Activated CD8-positive, alpha-beta memory T cell treated with anti-CD3 and anti-CD28 coated beads for 4 hours (primary cell): ENCODE results near the gene FUT6.
"Not testable (repeated sequence)": the region's sequence is repeated elsewhere in the genome, so short reads cannot be mapped to it uniquely, and the experiment has no call there.

Source experiments
- DNase-seq, 2 donors: peaks; one replicate each; pipeline ENCODE4 v3.0.0-alpha.2; 2020; ENCODE audit warnings: low read depth in 2 of 2

Gene FUT6, protein sequence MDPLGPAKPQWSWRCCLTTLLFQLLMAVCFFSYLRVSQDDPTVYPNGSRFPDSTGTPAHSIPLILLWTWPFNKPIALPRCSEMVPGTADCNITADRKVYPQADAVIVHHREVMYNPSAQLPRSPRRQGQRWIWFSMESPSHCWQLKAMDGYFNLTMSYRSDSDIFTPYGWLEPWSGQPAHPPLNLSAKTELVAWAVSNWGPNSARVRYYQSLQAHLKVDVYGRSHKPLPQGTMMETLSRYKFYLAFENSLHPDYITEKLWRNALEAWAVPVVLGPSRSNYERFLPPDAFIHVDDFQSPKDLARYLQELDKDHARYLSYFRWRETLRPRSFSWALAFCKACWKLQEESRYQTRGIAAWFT

DNA sequence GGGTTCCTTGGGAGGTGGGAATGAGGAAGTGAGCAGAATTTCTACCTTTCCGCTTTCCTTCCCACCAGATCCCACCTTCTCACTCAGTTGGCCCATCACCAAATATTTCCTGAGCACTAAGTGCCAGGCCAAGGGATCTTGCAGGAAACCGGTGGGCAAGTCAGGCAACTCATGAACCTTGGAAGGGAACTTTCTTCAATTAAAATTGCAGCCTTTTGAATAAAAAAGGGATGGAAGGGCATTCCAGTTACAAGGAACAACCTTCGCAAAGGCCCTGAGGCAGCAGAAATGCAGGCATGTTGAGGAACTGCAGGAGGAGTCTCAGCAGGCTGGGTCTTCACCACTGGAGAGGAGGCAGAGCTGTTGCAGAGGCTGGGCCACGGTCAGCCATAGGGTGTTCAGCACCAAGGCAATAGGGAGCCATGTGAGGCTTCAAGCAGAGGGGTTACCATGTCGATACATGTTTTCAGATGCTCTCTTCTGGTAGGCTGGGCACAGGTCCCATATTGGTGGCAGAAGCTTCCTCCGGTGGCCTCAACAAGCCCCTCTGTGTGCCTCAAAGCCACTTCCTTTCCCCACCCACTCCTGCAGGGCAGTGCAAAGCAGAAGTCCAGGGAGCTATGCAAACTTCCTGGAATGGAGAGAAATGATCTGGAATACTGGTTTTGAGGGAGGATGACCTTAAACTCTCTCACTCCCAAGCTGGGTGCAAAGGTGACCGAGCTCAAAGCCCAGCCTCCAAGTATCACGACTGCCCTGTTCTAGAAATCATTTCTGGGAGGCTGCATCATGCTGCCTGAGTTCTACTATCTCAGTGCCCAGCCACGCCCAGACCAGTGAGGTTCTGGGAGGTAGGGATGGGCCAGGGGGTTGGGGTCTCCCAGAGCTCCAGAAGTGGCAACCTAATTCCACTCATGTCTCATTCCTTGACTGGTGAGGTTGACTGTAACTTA lies at the start of gene FUT6:
FUT6 (minus strand) TSS at position 638 of the 953 bp plus-strand sequence. CDS start 7,135 bp downstream, outside the sequence.
- DNase-seq, result no peak

DNA sequence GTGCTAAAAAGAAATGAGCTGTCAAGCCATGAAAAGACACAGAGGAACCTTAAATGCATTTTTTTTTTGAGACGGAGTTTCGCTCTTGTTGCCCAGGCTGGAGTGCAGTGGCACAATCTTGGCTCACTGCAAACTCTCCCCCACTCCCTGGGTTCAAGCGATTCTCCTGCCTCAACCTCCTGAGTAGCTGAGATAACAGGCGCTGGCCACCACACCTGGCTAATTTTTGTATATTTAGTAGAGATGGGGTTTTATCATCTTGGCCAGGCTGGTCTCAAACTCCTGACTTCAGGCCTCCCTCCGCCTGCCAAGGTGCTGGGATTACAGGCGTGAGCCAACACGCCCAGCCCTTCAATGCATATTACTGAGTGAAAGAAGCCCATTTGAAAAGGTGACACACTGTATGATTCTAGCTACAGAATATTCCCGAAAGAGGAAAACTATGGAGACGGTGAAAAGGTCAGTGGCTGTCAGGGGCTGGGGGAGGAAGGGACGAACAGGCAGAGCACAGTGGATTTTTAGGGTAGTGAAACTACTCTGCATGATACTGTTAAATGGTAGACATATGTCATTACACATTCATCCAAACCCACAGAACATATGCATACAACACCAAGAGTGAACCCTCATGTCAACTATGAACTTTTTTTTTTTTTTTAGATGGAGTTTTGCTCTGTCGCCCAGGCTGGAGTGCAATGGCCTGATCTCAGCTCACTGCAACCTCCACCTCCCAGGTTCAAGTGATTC lies 44.7 kb upstream of the FUT6 start:
- DNase-seq, result not testable (repeated sequence)

DNA sequence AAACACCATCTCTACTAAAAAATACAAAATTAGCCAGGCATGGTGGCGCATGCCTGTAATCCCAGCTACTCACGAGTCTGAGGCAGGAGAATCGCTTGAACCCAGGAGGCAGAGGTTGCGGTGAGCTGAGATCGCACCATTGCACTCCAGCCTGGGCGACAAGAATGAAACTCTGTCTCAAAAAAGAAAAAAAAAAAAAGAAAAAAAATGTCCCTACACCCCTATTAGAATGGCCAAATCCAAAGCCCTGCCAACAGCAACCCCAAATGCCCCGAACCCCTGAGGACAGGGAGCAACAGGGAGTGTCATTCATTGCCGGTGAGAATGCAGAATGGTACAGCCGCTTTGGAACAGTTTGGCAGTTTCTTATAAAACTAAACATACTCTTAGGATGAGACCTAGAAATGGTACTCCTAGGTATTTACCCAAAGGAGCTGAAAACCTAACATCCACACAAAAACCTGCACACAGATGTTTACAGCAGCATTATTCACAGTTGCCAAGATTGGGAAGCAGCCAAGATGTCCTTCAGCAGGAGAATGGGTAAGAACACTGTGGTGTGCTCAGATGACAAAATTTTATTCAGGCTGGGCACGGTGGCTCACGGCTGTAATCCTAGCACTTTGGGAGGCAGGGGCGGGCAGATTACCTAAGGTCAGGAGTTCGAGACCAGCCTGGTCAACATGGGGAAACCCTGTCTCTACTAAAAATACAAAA lies 43.8 kb upstream of the FUT6 start:
- not testable (repeated sequence) for DNase-seq

DNA sequence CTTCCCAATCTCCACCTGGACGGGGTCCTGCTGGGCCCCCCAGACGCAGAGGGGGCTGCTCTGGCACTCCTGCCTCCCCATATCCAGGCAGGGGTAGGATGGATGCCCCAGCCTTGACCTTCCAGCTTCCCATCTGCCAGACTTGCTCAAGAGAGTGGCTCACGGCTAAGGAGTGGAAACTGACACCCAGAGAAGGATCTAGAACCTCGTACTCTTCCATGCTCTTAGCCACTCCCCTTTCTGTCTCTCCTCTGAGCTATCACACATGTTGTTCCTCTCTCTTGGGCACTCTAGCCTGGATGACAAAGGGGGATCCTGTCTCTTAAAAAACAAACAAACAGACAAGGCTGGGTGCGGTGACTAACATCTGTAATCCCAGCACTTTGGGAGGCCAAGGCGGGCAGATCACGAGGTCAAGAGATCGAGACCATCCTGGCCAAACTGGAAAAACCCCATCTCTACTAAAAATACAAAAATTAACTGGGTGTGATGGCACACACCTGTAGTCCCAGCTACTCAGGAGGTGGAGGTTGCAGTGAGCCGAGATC lies 43.0 kb upstream of the FUT6 start:
- no peak for DNase-seq

DNA sequence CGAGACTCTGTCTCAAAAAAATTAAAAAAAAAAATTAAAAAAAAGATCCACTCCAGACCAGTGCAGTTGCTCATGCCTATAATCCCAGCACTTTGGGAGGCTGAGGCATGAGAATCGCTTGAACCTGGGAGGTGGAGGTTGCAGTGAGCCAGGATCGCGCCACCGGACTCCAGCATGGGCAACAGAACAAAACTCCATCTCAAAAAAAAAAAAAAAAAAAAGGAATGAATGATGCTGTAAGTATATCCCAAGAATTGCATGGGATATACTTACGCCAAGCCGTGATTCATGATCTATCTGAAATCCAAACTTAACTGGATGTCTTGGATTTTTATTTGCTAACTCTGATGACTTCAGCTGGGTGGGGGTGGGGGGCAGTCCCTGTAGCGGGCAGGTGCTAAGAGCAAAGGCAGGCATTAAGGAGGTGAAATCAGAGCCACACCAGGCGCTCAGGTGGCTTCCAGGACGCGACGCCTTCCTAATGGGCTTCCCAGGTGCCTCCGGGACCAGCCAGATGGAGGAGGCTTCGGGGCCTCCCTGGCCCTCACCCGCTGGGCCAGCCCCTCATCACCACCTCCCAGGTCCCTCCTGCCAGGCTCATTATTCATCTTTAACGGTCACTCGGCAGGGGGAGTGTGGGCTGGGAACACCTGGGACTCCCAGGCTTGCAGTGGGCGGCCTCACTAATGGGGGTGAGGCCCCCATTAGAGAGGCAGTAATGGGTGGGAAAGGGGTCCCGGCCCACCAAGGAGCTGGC lies 42.2 kb upstream of the FUT6 start:
- DNase-seq, result no peak

DNA sequence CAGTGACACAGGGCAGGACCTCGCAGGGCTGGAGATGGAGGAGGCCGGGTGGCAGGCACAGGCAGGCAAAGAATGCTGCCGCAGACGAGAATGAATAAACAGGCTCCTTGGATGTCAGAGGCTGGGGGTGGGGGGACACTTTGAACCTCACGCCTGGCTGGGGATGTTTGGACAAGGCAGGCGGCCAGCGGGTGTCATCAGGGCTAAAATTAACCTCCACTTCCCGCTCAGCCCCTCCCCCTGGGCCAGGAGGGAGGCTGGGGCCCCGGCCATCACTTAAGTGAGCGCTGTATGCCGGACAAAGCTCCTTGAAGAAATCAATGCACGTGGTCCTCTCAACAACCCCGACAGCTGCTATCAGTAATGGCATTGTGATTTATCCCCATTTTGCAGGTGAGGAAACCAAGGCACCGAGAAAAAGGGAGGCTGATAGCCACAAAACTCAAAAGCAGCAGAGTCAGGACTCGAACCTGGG lies 41.1 kb upstream of the FUT6 start:
- DNase-seq, result no peak

DNA sequence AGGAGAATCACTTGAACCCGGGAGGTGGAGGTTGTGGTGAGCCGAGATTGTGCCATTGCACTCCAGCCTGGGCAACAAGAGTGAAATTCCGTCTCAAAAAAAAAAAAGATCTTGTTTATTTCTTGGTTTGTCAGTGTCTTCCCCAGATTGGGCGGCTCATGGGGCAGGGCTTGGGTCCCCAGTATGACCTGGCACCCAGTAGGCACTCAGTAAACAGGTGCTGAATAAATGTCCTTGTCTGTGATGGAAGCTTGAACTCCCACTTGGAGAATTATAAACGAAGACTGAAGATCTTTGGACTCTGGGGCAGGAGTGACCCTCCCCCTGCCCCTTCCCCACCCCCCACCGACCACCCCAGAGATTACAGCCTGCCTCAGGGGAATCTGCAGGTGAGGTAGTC lies 40.7 kb upstream of the FUT6 start:
- DNase-seq, result no peak

DNA sequence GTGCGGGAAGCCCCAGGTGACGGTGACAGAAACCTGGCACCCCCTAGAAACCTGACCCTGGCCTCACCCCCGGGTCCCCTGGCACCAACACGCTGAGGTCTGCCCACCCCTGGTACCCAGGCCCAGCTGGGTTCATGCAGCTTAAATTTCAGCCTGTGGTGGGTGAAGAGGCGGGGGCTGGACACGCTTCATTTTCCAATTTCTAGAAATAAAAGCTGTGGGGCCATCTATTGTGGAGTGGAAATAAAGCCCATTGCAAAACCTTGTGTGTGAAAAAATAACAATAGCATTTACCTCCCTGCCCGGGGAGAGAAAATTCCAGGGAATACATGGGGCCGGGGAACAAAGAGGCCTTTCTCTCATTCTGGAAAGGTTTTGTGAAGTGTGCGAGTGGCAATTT lies 38.4 kb upstream of the FUT6 start:
- DNase-seq, result no peak

DNA sequence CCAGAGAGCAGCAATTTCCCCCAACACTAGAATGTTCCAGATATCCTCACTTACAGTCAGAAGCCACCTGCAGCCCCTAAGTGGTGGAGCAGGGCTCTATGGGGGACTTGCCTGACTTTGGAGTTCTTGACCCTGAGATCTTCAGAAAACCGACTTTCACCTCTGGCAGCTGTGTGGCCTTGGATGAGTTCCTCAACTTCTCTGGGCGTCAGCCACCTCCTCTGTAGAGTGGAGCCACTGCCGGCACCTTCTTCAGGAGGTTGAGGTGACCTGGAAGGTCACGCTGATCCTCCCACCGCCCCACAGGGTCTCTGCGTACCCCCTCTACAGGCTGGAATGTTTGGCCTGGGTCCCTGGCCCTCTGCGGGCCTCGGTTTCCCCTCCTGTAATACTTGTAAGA lies 37.9 kb upstream of the FUT6 start:
- DNase-seq, result no peak

DNA sequence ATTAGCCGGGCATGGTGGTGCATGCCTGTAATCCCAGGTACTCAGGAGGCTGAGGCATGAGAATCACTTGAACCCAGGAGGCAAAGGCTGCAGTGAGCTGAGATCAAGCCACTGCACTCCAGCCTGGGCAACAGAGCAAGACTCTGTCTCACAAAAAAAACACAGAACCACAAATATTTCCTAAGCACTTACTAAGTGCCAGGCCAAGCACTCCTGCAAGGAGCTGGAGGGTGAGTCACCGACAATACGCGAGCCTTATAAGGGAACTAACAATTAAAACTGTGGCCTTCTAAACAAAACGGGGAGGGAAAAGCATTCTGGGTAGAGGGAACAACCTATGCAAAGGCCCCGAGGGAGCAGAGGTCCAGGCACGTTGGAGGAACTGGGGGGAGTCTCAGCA lies 35.0 kb upstream of the FUT6 start:
- DNase-seq, result not testable (repeated sequence)

DNA sequence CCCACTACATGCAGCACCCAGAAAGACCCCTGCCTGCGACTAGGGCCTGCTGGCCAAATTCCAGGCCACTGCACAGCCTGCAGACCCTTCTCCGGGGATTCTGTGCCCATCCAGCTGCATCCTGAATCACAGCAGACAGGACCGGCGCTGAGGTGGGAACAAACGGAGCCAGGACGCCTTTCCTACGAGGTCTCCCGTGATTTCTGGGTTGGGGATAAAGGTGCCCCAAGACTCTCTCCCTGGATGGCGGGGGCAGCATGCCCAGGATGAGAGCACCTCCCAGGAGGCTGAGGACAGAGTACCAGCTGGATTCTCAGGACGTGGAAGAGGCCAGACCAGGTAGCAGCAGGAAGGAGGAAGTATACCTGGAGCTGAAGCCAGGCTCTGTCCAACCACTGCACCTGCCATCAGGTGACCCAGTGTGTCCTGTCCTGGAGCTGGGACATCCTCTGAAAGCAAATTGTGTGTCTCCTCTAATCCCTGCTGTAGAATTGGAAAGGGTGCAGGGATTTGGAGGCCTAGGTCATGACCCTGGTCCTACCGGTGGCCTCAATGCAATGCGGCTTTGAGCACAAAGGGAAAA lies 34.2 kb upstream of the FUT6 start:
- no peak for DNase-seq

DNA sequence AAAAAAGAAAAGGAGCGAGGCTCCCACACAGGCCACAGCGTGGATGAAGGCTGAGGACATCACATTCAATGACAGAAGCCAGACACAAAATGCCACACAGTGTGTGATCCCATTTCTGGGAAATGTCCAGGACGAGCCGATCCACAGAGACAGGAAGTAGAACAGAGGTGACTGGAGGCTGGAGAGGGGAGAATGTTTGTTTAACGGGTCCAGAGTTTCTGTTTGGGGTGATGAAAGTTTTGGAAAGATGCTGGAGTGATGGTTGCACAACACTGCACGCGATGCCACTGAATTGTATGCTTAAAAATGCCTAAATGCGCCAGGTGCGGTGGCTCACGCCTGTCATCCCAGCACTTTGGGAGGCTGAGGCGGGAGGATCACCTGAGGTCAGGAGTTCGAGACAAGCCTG lies 31.5 kb upstream of the FUT6 start:
- no peak for DNase-seq

DNA sequence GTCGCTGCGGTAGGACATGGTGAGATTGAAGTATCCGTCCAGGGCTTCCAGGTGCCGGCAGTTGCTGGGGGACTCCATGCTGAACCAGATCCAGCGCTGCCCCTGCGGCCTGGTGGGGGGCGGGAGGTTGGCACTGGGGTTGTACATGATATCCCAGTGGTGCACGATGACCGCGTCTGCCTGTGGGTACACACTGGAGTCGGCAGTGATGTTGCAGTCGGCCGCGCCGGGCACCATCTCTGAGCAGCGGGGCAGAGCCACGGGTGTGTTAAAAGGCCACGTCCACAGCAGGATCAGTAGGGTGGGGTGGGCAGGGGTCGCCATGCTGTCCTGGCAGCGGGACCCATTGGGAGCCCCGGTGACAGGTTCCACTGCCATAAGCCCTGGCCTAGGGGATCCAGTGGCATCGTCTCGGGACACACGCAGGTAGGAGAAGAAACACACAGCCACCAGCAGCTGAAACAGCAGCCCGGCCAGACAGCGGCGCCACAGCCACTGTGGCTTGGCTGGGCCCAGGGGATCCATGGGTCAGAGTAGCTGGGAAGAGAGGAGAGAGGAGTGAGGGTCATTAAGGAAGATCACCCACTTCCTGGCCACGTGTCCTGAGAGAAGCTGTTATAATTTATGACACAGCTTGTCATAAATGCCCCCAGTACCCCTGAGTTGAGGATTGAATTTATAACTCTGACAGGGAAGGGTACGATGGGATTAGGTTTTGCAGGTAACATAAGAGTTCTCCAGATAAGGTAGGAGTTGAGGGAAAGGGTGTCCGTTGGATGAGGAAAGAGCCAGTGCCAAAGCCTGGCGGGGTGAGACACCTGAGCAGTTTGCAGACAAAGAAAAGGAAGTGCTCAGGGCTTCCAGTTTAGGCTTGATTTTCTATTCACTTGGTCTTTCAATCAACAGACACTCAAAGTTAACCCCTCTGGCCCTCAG lies 28.0 kb upstream of the FUT6 start:
- DNase-seq, result no peak

DNA sequence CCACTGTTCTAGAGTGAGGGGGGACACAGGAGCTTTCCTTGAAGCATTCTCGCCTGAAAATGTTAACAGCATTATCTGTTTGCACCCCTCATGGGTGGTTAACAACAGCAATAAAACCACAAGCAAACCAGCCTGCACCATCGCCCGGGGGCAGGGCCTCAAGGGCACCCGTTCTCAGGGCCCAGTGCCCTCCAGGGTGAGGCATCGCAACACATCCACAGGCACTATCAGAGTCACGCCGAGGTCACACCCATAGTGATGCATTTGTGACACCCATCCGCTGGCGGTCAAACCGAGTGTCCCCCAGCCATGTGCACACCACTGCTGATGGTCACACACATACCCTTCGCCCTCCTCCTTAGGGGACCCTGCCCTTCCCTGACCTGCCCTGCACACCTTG lies 26.3 kb upstream of the FUT6 start:
- no peak for DNase-seq

DNA sequence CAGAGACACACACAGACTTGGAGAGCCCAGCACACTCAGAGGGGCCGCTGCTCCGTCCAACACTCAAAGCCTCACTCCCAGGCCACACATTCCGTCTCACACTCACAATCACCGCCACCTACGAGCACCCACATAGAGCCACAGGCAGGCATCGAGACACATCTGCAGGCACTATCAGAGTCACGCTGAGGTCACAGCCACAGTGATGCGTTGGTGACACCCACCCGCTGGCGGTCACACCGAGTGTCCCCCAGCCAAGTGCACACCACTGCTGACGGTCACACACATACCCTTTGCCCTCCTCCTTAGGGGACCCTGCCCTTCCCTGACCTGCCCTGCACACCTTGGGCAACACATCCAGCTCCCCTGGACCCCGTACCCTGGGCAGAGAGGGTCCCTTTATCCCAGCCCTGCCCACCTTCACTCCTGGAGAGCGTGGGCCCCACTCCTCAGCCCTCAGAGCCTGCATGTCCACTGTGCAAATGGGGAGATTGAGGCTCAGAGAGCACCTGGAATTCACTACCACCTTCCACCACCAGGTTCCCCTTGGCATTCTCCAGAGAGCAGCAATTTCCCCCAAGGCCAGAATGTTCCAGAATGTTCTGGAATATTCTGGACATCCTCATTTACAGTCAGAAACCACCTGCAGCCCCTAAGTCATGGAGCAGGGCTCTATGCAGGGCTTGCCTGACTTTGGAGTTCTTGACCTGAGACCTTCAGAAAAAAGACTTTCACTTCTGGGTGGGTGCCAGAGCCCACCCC lies 25.4 kb upstream of the FUT6 start:
- no peak for DNase-seq

DNA sequence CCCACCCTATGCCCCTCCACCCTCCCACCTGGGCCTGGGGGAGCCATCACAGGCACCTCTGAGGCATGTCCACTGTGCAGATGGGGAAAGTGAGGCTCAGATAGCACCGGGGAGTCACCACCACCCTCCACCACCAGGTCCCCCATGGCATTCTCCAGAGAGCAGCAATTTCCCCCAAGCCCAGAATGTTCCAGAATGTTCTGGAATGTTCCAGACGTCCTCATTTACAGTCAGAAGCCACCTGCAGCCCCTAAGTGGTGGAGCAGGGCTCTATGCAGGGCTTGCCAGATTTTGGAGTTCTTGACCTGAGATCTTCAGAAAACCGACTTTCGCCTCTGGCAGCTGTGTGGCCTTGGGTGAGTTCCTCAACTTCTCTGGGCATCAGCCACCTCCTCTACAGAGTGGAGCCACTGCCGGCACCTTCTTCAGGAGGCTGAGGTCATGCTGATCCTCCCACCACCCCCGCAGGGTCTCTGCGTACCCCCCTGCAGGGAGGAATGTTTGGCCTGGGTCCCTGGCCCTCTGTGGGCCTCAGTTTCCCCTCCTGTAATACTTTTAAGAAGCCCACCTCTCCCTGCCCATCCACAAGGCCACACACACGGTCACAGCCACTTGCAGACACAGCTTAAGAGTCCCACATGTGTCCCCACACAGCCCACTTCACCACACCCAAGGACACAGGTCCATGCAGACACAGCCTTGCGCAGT lies 24.7 kb upstream of the FUT6 start:
- DNase-seq, result no peak

DNA sequence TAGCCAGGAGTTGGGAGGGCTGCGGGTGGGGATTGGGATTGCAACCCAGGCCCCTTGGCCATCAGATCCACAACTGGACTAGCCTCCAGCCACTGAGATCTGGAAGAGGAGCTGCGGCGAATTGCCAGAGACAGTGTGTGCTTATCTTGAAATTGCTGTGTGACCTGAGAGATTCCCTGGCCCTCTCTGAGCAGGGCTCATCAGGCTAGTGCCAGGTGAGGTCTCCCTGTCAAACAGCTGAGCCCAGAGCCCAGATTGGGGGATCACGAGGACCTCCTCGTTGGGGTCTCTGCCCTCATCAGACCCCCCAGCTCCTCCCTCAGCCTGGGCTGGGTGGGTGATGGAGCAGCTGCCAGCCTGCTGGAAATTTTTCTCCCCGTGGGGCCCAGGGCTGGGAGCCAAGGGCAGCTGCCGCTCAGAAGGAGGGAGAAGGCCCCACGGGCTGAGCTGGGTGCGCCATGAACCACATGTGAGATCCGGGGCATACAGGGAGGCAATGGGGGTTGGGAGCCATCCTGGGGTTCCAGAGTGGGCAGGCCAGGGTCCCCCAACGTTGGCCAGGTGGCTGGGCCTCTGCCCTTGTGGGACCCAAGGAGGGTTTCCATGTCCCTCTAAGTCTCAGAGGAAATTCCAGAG lies 23.6 kb upstream of the FUT6 start:
- DNase-seq, result no peak
